Stomach (tissue), 9 donors: Measurements from ENCODE around the gene PLEKHG1. TPM values are rescaled to one million over a fixed set of nuclear protein-coding genes. Genes with fewer than 3 reads are reported as not detected.

Experiments used
- DNase-seq, 2 donors: peaks; one replicate each; pipeline versions ENCODE4 v3.0.0 to v3.0.0-alpha.2; 2013 to 2019
- H3K27ac ChIP-seq, 5 donors: fragments of 200-600 bp in 4 of 5; sonication (generic) in 4 of 5; one replicate each; pipeline ENCODE4 v1.5.1; 2013 to 2019; ENCODE audit warnings: mild to moderate bottlenecking in 1 of 5, moderate library complexity in 1 of 5
- H3K27me3 ChIP-seq, 3 donors: fragments of 200-600 bp; sonication (generic); one replicate each; pipeline ENCODE4 v1.5.1; 2017 to 2019; ENCODE audit warnings: mixed run types in 1 of 3
- H3K36me3 ChIP-seq, 4 donors: fragments of 200-600 bp; sonication (generic); 1 replicate in 3 of 4; 2 replicates in 1 of 4; pipeline ENCODE4 v1.5.1; 2016 to 2019
- H3K4me1 ChIP-seq, 4 donors: fragments of 200-600 bp; sonication (generic); one replicate each; pipeline ENCODE4 v1.5.1; 2016 to 2019
- H3K4me3 ChIP-seq, 4 donors: fragments of 200-600 bp; sonication (generic) in 3 of 4; one replicate each; pipeline ENCODE4 v1.5.1; 2016 to 2019; ENCODE audit warnings: mild to moderate bottlenecking in 1 of 4
- H3K9me3 ChIP-seq, 4 donors: fragments of 200-600 bp; sonication (generic); one replicate each; pipeline ENCODE4 v1.5.1; 2016 to 2019
- EP300 ChIP-seq: sonication (generic); formaldehyde crosslinking; IDR thresholded peaks from one replicate; pipeline ENCODE4 v1.6.1; 2017; ENCODE audit warnings: antibody characterized with exemption
- POLR2A ChIP-seq, 4 donors: fragments of 450-650 bp; IDR thresholded peaks; one replicate each; pipeline ENCODE4 v1.6.1; 2016; ENCODE audit warnings: antibody characterized with exemption in 4 of 4, control low read depth in 2 of 4, mild to moderate bottlenecking in 1 of 4, moderate library complexity in 1 of 4
- POLR2AphosphoS5 ChIP-seq, 3 donors: sonication (generic); formaldehyde crosslinking; IDR thresholded peaks; one replicate each; pipeline ENCODE4 v1.6.1; 2016; ENCODE audit warnings: antibody characterized with exemption in 3 of 3
- WGBS, 5 donors: extraction: QIAGEN DNeasy Blood & Tissue Kit in 3 of 5; methylation state at CpG; one replicate each; pipeline versions ENCODE4 v1.1.5 to v1.1.7; 2013 to 2018; 5-methylcytosine and 5-hydroxymethylcytosine counted together
- intact Hi-C: fragments of 100-400 bp; cut with DNase I; formaldehyde crosslinking; loops from one replicate; pipeline ENCODE4 v1.15.1; 2023; ENCODE audit warnings: low total_unique reads
- polyA plus RNA-seq, 3 donors: library from polyadenylated mRNA; stranded (reverse); fragments of 200-250 nt; gene quantifications; one replicate each; pipeline ENCODE4 v1.2.3, GENCODE V29; 2013
- total RNA-seq, 5 donors: library from RNA; depleted of rRNA; stranded (reverse); fragments of >200 nt; gene quantifications; one replicate each; pipeline versions ENCODE4 v1.1.0 to v1.2.3, GENCODE V29; 2014 to 2016
- TF ChIP-seq, protein P1 (sequence below), 7 experiments: fragments of 450-650 bp in 4 of 7; fragments of 200-600 bp in 3 of 7; sonication (generic) in 3 of 7; IDR thresholded peaks; one replicate each; pipeline ENCODE4 v1.5.1; 2016 to 2019; ENCODE audit warnings: antibody characterized with exemption in 7 of 7, control low read depth in 2 of 7, mild to moderate bottlenecking in 1 of 7
- donor health status: healthy with polysubstance abuse.
- donor health status: Bipolar disorder and iron deficiency.
- donor health status: healthy.

Gene PLEKHG1
- total and polyA plus RNA-seq, 8 donors = 1.9 to 92.9 (median 10.4) TPM

DNA sequence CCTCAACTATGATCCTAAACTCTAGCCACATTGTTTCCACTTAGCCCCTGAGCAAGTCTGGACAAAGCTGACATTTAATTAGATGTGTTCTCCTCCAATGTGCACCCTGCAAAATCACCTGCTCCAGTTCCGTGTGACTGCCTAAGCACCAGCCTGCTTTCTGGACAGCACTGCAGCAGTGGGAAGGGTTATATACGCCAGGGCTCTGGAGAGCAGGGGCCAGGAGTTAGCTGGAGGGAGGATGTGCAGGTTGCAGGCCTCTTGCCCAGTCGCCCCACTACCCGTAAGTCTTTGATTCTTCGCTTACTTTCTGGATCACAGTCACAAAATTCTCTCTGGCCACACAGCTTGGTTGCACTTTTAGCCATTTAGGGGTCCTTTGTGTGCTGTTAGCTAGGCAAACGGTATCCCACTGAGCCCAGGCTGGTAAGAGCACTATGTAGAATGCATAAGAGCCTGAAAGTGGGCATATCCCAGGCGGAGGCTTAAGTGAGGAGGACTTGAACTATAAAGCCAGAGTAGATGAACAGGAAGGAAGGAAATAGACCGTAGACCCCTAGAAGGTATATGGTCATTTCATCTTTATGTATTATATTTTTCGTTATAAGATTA is 10.7 kb upstream of the PLEKHG1 start:
- Histone ChIP-seq H3K36me3 (no peaks in the 10 kb centered on the region), H3K27me3 (no peaks in the 10 kb centered on the region), H3K4me3 (no peak overlapping the region), H3K9me3 (no peaks in the 10 kb centered on the region), H3K27ac (no peak overlapping the region), H3K4me1 (no peaks in the 10 kb centered on the region)
- intact Hi-C loops = no loop called here
- DNase-seq = no peak
- WGBS, 5 donors = 72 to 92% (median 81%) methylated on average over 9 of the region's 9 CpGs
- TF ChIP-seq POLR2AphosphoS5 (IDR thresholded peaks at IDR 0.05) (no peak), POLR2A (IDR thresholded peaks at IDR 0.05) (no peak), EP300 (no peak)
- TF ChIP-seq, protein P1, sequence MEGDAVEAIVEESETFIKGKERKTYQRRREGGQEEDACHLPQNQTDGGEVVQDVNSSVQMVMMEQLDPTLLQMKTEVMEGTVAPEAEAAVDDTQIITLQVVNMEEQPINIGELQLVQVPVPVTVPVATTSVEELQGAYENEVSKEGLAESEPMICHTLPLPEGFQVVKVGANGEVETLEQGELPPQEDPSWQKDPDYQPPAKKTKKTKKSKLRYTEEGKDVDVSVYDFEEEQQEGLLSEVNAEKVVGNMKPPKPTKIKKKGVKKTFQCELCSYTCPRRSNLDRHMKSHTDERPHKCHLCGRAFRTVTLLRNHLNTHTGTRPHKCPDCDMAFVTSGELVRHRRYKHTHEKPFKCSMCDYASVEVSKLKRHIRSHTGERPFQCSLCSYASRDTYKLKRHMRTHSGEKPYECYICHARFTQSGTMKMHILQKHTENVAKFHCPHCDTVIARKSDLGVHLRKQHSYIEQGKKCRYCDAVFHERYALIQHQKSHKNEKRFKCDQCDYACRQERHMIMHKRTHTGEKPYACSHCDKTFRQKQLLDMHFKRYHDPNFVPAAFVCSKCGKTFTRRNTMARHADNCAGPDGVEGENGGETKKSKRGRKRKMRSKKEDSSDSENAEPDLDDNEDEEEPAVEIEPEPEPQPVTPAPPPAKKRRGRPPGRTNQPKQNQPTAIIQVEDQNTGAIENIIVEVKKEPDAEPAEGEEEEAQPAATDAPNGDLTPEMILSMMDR (IDR thresholded peaks at IDR 0.05) = no peak

DNA sequence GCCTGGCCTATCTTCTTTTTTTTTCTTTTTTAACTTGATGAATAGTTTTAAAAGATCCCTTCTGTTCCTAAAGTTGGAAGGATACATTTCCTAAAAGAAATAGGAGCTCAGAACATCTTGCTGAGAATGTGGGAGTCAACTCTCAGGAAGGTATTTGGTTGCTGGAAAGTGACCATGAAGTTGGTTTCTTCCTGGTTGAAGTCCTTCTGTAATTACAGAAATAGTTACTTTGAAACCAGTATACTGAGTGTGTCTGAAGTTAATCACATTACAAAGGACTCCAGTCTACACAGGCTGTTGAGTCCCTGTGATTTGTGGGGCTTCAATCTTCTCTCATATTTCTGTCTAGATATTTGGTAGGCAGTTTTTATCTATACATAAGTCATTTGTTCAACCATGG is 9.8 kb upstream of the PLEKHG1 start:
- H3K27me3 ChIP-seq = no peaks in the 10 kb centered on the region

DNA sequence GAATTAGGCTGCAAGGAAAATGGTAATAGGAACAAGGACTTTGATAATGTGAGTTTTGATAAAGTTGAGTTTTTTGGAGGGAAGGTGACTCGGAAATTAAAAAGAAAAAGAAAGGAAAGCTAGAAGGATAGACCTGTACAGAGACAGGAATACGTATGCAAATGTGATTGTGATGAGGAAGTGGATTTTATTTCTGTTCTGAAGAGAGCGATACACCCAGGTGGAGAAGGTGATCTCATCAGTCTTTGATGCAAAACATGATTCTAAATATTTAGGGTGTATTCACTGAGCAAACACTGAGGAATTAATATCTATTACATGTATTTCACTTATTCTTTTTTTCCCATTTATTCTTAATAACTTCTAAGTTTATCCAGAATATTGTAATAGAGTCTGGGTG is 9.2 kb upstream of the PLEKHG1 start:
- no peak for DNase-seq
- Histone ChIP-seq H3K36me3 (no peaks in the 10 kb centered on the region), H3K27me3 (no peaks in the 10 kb centered on the region), H3K4me1 (no peaks in the 10 kb centered on the region), H3K4me3 (no peak overlapping the region), H3K9me3 (no peaks in the 10 kb centered on the region), H3K27ac (no peak overlapping the region)
- 69 to 85% (median 80%) methylated on average over 3 of the region's 3 CpGs for WGBS, 5 donors
- TF ChIP-seq, protein P1 (IDR thresholded peaks at IDR 0.05) = no peak
- intact Hi-C loops = no loop called here

More for the DNA sequence above, 9.8 kb upstream of the PLEKHG1 start:
- intact Hi-C loops = no loop called here
- Histone ChIP-seq H3K9me3 (no peaks in the 10 kb centered on the region), H3K4me1 (no peaks in the 10 kb centered on the region), H3K4me3 (no peak overlapping the region), H3K27ac (no peak overlapping the region), H3K36me3 (no peaks in the 10 kb centered on the region)
- no peak for DNase-seq
- TF ChIP-seq POLR2AphosphoS5 (IDR thresholded peaks at IDR 0.05) = no peak
- TF ChIP-seq, protein P1 (IDR thresholded peaks at IDR 0.05) = no peak
- no peak for TF ChIP-seq POLR2A (IDR thresholded peaks at IDR 0.05)
- TF ChIP-seq EP300 = no peak

DNA sequence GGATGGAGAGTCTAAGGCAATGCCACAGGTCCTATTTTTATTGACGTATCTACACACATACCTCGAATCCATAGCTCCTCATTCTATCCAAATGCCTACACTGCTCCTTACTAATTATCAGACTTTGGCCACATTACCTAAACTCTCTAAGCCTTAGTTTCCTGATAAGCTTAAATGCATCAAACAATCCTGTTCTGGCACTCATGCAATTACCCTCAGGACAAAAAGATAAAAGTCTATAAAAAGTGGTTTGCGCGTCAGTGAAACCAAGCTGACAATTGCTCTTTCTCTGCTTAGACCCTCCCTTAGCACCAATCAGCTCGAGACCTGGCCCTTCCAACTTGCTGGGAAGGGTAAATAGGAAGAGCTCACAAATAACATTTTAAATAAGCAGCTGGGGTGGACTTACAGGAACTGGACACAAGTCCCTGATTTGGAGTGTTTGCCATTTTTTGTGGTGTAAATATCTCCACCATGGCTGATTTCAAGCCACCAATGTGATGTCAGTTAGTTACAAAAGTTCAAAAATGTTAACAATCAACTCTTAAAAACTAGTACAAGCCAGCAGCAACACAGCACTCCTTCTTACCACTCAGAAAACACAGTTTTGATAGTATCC is 7.2 kb upstream of the PLEKHG1 start:
- H3K4me3 ChIP-seq = no peak overlapping the region
- TF ChIP-seq, protein P1 (IDR thresholded peaks at IDR 0.05) = no peak
- TF ChIP-seq POLR2AphosphoS5 (IDR thresholded peaks at IDR 0.05) (no peak), POLR2A (IDR thresholded peaks at IDR 0.05) (no peak), EP300 (no peak)
- no peak for DNase-seq
- no peak overlapping the region for H3K27ac ChIP-seq
- no peaks in the 10 kb centered on the region for H3K9me3 ChIP-seq
- no peaks in the 10 kb centered on the region for H3K36me3 ChIP-seq
- H3K4me1 ChIP-seq = no peaks in the 10 kb centered on the region
- intact Hi-C loops = no loop called here
- 29 to 66% (median 51%) methylated on average over 5 of the region's 5 CpGs for WGBS, 5 donors
- no peaks in the 10 kb centered on the region for H3K27me3 ChIP-seq
